AG04450 (cell line): ENCODE data around the gene GIMAP4. TPM values are rescaled to one million over a fixed set of nuclear protein-coding genes. Genes with fewer than 3 reads are reported as not detected.

Experiments
- CTCF ChIA-PET: fragments of 300-600, 350-600 bp; formaldehyde crosslinking; extraction: SDS; loops from one replicate; lab custom pipeline; 2022; ENCODE audit warnings: antibody characterized with exemption, inconsistent platforms; lab: Charles Lee
- POLR2A ChIA-PET: fragments of 350-600 bp; formaldehyde crosslinking; extraction: SDS; loops from one replicate; lab custom pipeline; 2021; ENCODE audit warnings: antibody characterized with exemption, inconsistent platforms; lab: Yijun Ruan, JAX
- DNase-seq: peaks from one replicate; pipeline ENCODE4 v3.0.0-alpha.2; 2011; ENCODE audit warnings: low read depth, low spot score
- H3K27ac ChIP-seq: one replicate; pipeline ENCODE4 v1.5.1; 2012; ENCODE audit warnings: low read depth, low read length, control low read depth
- H3K27me3 ChIP-seq: one replicate; pipeline ENCODE4 v1.6.0; 2012; ENCODE audit warnings: low read length; ENCODE audit not compliant: control insufficient read depth, insufficient read depth
- H3K4me3 ChIP-seq: 2 replicates; pipeline ENCODE4 v1.5.1; 2011; ENCODE audit warnings: mild to moderate bottlenecking, low read depth, low read length, control low read depth
- H3K9me3 ChIP-seq: 2 replicates; pipeline ENCODE4 v1.5.1; 2012; ENCODE audit warnings: low read length; ENCODE audit not compliant: control insufficient read depth, insufficient read depth
- CTCF ChIP-seq: IDR thresholded peaks from 2 replicates; pipeline ENCODE4 v1.5.1; 2011; ENCODE audit warnings: low read depth, low read length, control low read depth, inconsistent platforms
- polyA plus RNA-seq: library from polyadenylated mRNA; depleted of rRNA; stranded (reverse); fragments of >200 nt; gene quantifications from 2 replicates; pipeline ENCODE4 v1.2.3, GENCODE V29; 2011; rRNA removed

Gene GIMAP4
- polyA plus RNA-seq, 1 experiment = not detected

GRCh38 chr7:150620061-150620460 lies 52.9 kb downstream of the GIMAP4 start:
- Histone ChIP-seq H3K9me3 (peaks cover 2% of the 10 kb centered on the region; the same call in 1 of the 2 replicates), H3K27ac (no peak overlapping the region), H3K27me3 (no peaks in the 10 kb centered on the region), H3K4me3 (no peak overlapping the region)
- CTCF ChIA-PET = no interaction called here
- TF ChIP-seq CTCF = no peak
- DNase-seq = no peak
- POLR2A ChIA-PET = no interaction called here

- ChIA-PET POLR2A (no interaction called here), CTCF (no interaction called here)
- Histone ChIP-seq H3K27ac (no peak overlapping the region), H3K27me3 (no peaks in the 10 kb centered on the region), H3K9me3 (peaks cover 2% of the 10 kb centered on the region; the same call in 1 of the 2 replicates), H3K4me3 (no peak overlapping the region)
- DNase-seq = no peak
- TF ChIP-seq CTCF = no peak
Measured at GRCh38 chr7:150620617-150621371, 53.6 kb downstream of the GIMAP4 start.

- H3K4me3 ChIP-seq = no peak overlapping the region
- CTCF ChIA-PET = no interaction called here
- no peak for TF ChIP-seq CTCF
- H3K9me3 ChIP-seq = peaks cover 7% of the 10 kb centered on the region; the same call in 1 of the 2 replicates
- POLR2A ChIA-PET = no interaction called here
- H3K27me3 ChIP-seq = no peaks in the 10 kb centered on the region
- DNase-seq = no peak
- no peak overlapping the region for H3K27ac ChIP-seq
Measured at GRCh38 chr7:150621376-150621775, 54.2 kb downstream of the GIMAP4 start.

Other genes starting within 250 kb of the GIMAP4 start
- 0.17 and 0.57 TPM in 2 replicates for gene LRRC61, start 244.0 kb upstream of the GIMAP4 start, polyA plus RNA-seq
- gene ACTR3C, start 243.8 kb upstream of the GIMAP4 start, polyA plus RNA-seq = 0.31 and 0.36 TPM in 2 replicates
- gene RARRES2, start 225.8 kb upstream of the GIMAP4 start, polyA plus RNA-seq = 6.7 and 7.0 TPM in 2 replicates
- gene REPIN1, start 198.6 kb upstream of the GIMAP4 start, polyA plus RNA-seq = 28.4 and 38.3 TPM in 2 replicates
- 2.2 and 3.0 TPM in 2 replicates for gene ZNF775, start 188.1 kb upstream of the GIMAP4 start, polyA plus RNA-seq
- gene GIMAP8, start 116.8 kb upstream of the GIMAP4 start, polyA plus RNA-seq = not detected in 2 replicates
- gene GIMAP7, start 52.5 kb upstream of the GIMAP4 start, polyA plus RNA-seq = not detected in 2 replicates
- not detected in 2 replicates for gene GIMAP6, start 65.0 kb downstream of the GIMAP4 start, polyA plus RNA-seq
- gene GIMAP2, start 118.3 kb downstream of the GIMAP4 start, polyA plus RNA-seq = 0.10 and 0.11 TPM in 2 replicates
- not detected in 2 replicates for gene GIMAP1, start 149.2 kb downstream of the GIMAP4 start, polyA plus RNA-seq
- gene GIMAP5, start 170.0 kb downstream of the GIMAP4 start, polyA plus RNA-seq = not detected in 2 replicates
- gene TMEM176B, start 233.0 kb downstream of the GIMAP4 start, polyA plus RNA-seq = 2.4 and 3.1 TPM in 2 replicates
- 1.5 and 1.8 TPM in 2 replicates for gene TMEM176A, start 233.4 kb downstream of the GIMAP4 start, polyA plus RNA-seq